SK-N-SH (cell line): ENCODE measurements around the gene MT1X. TPM values are rescaled to one million over a fixed set of nuclear protein-coding genes. Genes with fewer than 3 reads are reported as not detected.

ENCODE experiments used
- CTCF ChIA-PET: fragments of 300-600, 350-600 bp; formaldehyde crosslinking; extraction: SDS; loops from one replicate; lab custom pipeline; 2021; lab: Yijun Ruan, JAX
- POLR2A ChIA-PET: fragments of 350-600 bp; sonication (Branson Sonifier 250); formaldehyde crosslinking; extraction: SDS; loops from one replicate; lab custom pipeline; 2020; ENCODE audit warnings: antibody characterized with exemption, inconsistent platforms; lab: Yijun Ruan, JAX
- DNase-seq: peaks from one replicate; pipeline ENCODE4 v3.0.0; 2012
- H2AFZ ChIP-seq: fragments of 200-600 bp; sonication (generic); 2 replicates; pipeline ENCODE4 v1.8.1; 2016; ENCODE audit warnings: antibody characterized with exemption, mild to moderate bottlenecking, low read depth
- H3F3A ChIP-seq: fragments of 200-600 bp; sonication (generic); replicated peaks from 2 replicates; pipeline ENCODE3; 2016; ENCODE audit warnings: antibody characterized with exemption, mild to moderate bottlenecking; ENCODE audit not compliant: insufficient read depth
- H3K27ac ChIP-seq, 2 experiments: fragments of 200-500 bp in 1 of 2; fragments of 200-600 bp in 1 of 2; sonication (Bioruptor generic) in 1 of 2; sonication (generic), shearing (Covaris generic) in 1 of 2; 2 replicates each; pipeline versions ENCODE4 v1.5.1 to v1.6.1; 2014 to 2016; ENCODE audit warnings: low read depth in 2 of 2, inconsistent platforms in 1 of 2, low read length in 1 of 2, mild to moderate bottlenecking in 1 of 2, mixed read lengths in 1 of 2
- H3K27me3 ChIP-seq: fragments of 200-600 bp; sonication (generic), shearing (Covaris generic); 2 replicates; pipeline ENCODE4 v1.6.1; 2016; ENCODE audit warnings: mixed run types; ENCODE audit not compliant: insufficient read depth
- H3K36me3 ChIP-seq, 2 experiments: fragments of 200-500 bp in 1 of 2; fragments of 200-600 bp in 1 of 2; sonication (Bioruptor generic) in 1 of 2; sonication (generic) in 1 of 2; replicated peaks in 1 of 2; 2 replicates each; pipeline versions ENCODE3 to v1.5.1; 2014 to 2016; ENCODE audit warnings: low read length in 1 of 2, mild to moderate bottlenecking in 1 of 2; ENCODE audit not compliant: insufficient read depth in 2 of 2, control insufficient read depth in 1 of 2
- H3K4me1 ChIP-seq, 2 experiments: fragments of 200-500 bp in 1 of 2; fragments of 200-600 bp in 1 of 2; sonication (Bioruptor generic) in 1 of 2; sonication (generic), shearing (Covaris generic) in 1 of 2; 2 replicates each; pipeline versions ENCODE4 v1.5.1 to v1.6.1; 2014 to 2016; ENCODE audit warnings: low read depth in 1 of 2, low read length in 1 of 2, mixed run types in 1 of 2; ENCODE audit not compliant: insufficient read depth in 2 of 2, control insufficient read depth in 1 of 2
- H3K4me2 ChIP-seq: fragments of 200-600 bp; sonication (generic), shearing (Covaris generic); 2 replicates; pipeline ENCODE4 v1.6.1; 2017; ENCODE audit warnings: mixed run types
- H3K4me3 ChIP-seq, 2 experiments: fragments of 200-500 bp in 1 of 2; fragments of 200-600 bp in 1 of 2; sonication (Bioruptor generic) in 1 of 2; sonication (generic), shearing (Covaris generic) in 1 of 2; 2 replicates each; pipeline versions ENCODE4 v1.5.1 to v1.8.1; 2014 to 2016; ENCODE audit warnings: low read depth in 2 of 2, inconsistent platforms in 1 of 2, low read length in 1 of 2, mild to moderate bottlenecking in 1 of 2, mixed read lengths in 1 of 2, moderate library complexity in 1 of 2
- H3K79me2 ChIP-seq: fragments of 200-600 bp; sonication (generic); 2 replicates; pipeline ENCODE4 v1.8.1; 2017; ENCODE audit warnings: mild to moderate bottlenecking; ENCODE audit not compliant: insufficient read depth
- H3K9ac ChIP-seq: fragments of 200-600 bp; sonication (generic); 2 replicates; pipeline ENCODE4 v1.6.1; 2017; ENCODE audit warnings: mixed run types
- H3K9me2 ChIP-seq: fragments of 200-600 bp; sonication (generic); 2 replicates; pipeline ENCODE4 v1.6.1; 2017; ENCODE audit warnings: mixed run types
- H3K9me3 ChIP-seq: fragments of 200-600 bp; sonication (generic); 2 replicates; pipeline ENCODE4 v1.6.1; 2017; ENCODE audit warnings: mixed run types, mild to moderate bottlenecking, moderate library complexity
- H4K20me1 ChIP-seq: fragments of 200-600 bp; sonication (generic); 2 replicates; pipeline ENCODE4 v1.6.1; 2017; ENCODE audit warnings: mild to moderate bottlenecking, mixed run types; ENCODE audit not compliant: insufficient read depth
- CHD2 ChIP-seq: fragments of 150-350 bp; IDR thresholded peaks from 2 replicates; pipeline ENCODE4 v1.6.1; 2018; ENCODE audit warnings: low read length; ENCODE audit not compliant: partially characterized antibody
- ELF1 ChIP-seq: IDR thresholded peaks from 2 replicates; pipeline ENCODE4 v1.4.0; 2012
- FOSL2 ChIP-seq: IDR thresholded peaks from 2 replicates; pipeline ENCODE4 v1.4.0; 2012; ENCODE audit warnings: low read depth, mild to moderate bottlenecking, moderate library complexity, borderline replicate concordance
- MXI1 ChIP-seq: IDR thresholded peaks from 2 replicates; pipeline ENCODE4 v1.6.1; 2012; ENCODE audit warnings: mild to moderate bottlenecking, low read depth, low read length, improper control_type of control experiment
- NRF1 ChIP-seq: IDR thresholded peaks from 2 replicates; pipeline ENCODE4 v1.6.1; 2012; ENCODE audit warnings: low read depth, mild to moderate bottlenecking, low read length
- POLR2AphosphoS5 ChIP-seq: IDR thresholded peaks from 2 replicates; pipeline ENCODE4 v1.6.1; 2012; ENCODE audit warnings: low read depth, low read length
- RFX5 ChIP-seq: IDR thresholded peaks from 2 replicates; pipeline ENCODE4 v1.6.1; 2012; ENCODE audit warnings: mild to moderate bottlenecking, improper control_type of control experiment, low read length
- SIN3A ChIP-seq: IDR thresholded peaks from 2 replicates; pipeline ENCODE4 v1.6.1; 2012; ENCODE audit warnings: low read depth, mild to moderate bottlenecking, low read length, moderate library complexity, borderline replicate concordance
- TAF1 ChIP-seq: IDR thresholded peaks from 2 replicates; pipeline ENCODE4 v1.6.1; 2012; ENCODE audit warnings: low read depth, mild to moderate bottlenecking, low read length, moderate library complexity, borderline replicate concordance
- ZBTB33 ChIP-seq: IDR thresholded peaks from 2 replicates; pipeline ENCODE4 v1.4.0; 2012; ENCODE audit warnings: low read depth, borderline replicate concordance
- WGBS: methylation state at CpG from one replicate; pipeline ENCODE4 v1.1.6; 2017; ENCODE audit warnings: low lambda C conversion rate; 5-methylcytosine and 5-hydroxymethylcytosine counted together
- polyA plus RNA-seq, 3 experiments: library from polyadenylated mRNA; depleted of rRNA; stranded (reverse); fragments of >200 nt; gene quantifications; 2 replicates each; pipeline ENCODE4 v1.2.3, GENCODE V29; 2012
- TF ChIP-seq, protein P1 (sequence below): fragments of 150-350 bp; IDR thresholded peaks from 2 replicates; pipeline ENCODE4 v1.6.1; 2016; ENCODE audit warnings: mild to moderate bottlenecking, low read depth, low read length
- TF ChIP-seq, protein P2 (sequence below): IDR thresholded peaks from 2 replicates; pipeline ENCODE4 v1.4.0; 2012; ENCODE audit warnings: low read depth

MT1X gene
- polyA plus RNA-seq, 1 of the 3 experiments (the other 2 are of a cell fraction) = 213 TPM

- Histone ChIP-seq H4K20me1 (0 out of 2 replicates have a peak, but pooled peaks cover 2% of the 10 kb centered on the region), H3K4me3 (peak within 1 kb of the TSS; percentile 83 to 85), H3K36me3 (no peaks in the 10 kb centered on the region), H3K9me2 (no peaks in the 10 kb centered on the region), H3K4me1 (peaks cover 6 to 10% of the 10 kb centered on the region in 2 experiments; a peak in 2 of 4 replicates), H3K4me2 (peak within 1 kb of the TSS; percentile 100), H2AFZ (peak within 1 kb of the TSS; percentile 99), H3K27me3 (no peaks in the 10 kb centered on the region), H3K79me2 (peaks cover 57% of the 10 kb centered on the region), H3K27ac (peak within 1 kb of the TSS; percentile 82 to 87), H3K9me3 (no peaks in the 10 kb centered on the region), H3F3A (peaks cover 8% of the 10 kb centered on the region), H3K9ac (peak within 1 kb of the TSS; percentile 91)
- peak; percentile 97 for DNase-seq
- CTCF ChIA-PET = interaction anchor here (1.7 kb wide), 1 partner anchor 28 kb away, joined by 11 read pairs; no protein-coding TSS in a partner anchor
- POLR2A ChIA-PET = interaction anchor here (0.8 kb wide), 1 partner anchor 23 kb away, joined by 3 read pairs; no protein-coding TSS in a partner anchor
- WGBS = under 1% methylated on average over 35 of the region's 70 CpGs
- TF ChIP-seq NRF1 (no peak), ELF1 (no peak; the same call in 1 of the 2 replicates), ZBTB33 (peak; percentile 62; the same call in 1 of the 2 replicates), TAF1 (peak; percentile 46; the same call in 1 of the 2 replicates), MXI1 (peak; percentile 94), RFX5 (0 out of 2 replicates have a peak, but pooled peaks have one; percentile 42), FOSL2 (no peak), POLR2AphosphoS5 (peak; percentile 83), SIN3A (peak; percentile 82; the same call in 1 of the 2 replicates), CHD2 (peak; percentile 85)
- TF ChIP-seq, protein P1, sequence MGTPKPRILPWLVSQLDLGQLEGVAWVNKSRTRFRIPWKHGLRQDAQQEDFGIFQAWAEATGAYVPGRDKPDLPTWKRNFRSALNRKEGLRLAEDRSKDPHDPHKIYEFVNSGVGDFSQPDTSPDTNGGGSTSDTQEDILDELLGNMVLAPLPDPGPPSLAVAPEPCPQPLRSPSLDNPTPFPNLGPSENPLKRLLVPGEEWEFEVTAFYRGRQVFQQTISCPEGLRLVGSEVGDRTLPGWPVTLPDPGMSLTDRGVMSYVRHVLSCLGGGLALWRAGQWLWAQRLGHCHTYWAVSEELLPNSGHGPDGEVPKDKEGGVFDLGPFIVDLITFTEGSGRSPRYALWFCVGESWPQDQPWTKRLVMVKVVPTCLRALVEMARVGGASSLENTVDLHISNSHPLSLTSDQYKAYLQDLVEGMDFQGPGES = peak; percentile 33; the same call in 1 of the 2 replicates
- TF ChIP-seq, protein P2, sequence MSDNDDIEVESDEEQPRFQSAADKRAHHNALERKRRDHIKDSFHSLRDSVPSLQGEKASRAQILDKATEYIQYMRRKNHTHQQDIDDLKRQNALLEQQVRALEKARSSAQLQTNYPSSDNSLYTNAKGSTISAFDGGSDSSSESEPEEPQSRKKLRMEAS = 0 out of 2 replicates have a peak, but pooled peaks have one; percentile 13
These were observed 47.7 kb downstream of the MT1X start, which contains the start of gene NUP93 for GRCh38 chr16:56729735-56730662. Gene NUP93, plus strand, starts transcription at chr16:56730129. Its CDS starts 18,119 bp downstream, at chr16:56748248.
